Measurements from ENCODE around the gene MNT.

- no peak for TF ChIP-seq ZNF274 (IDR thresholded peaks at IDR 0.05; ENCODE audit: low read depth, low read length)
- no peak for TF ChIP-seq YY1 (IDR thresholded peaks at IDR 0.05; ENCODE audit: insufficient read depth, insufficient read length)
- TF ChIP-seq SUZ12 (IDR thresholded peaks at IDR 0.05; ENCODE audit: extremely low read depth, insufficient read depth, insufficient read length) = no peak
These were observed 13.5 kb downstream of the MNT start for GRCh38 chr17:2387086-2388019.

All from NT2/D1 (cell line).